GM18508 (cell line): ENCODE results near the gene SUPT16H.

Experiments used
- ATAC-seq: cut with Tn5 transposase; IDR thresholded peaks from one replicate; pipeline ENCODE4 v1.9.1; 2021; ENCODE audit warnings: moderate number of reproducible peaks; ENCODE audit not compliant: insufficient read depth, unreplicated experiment

Gene SUPT16H

DNA sequence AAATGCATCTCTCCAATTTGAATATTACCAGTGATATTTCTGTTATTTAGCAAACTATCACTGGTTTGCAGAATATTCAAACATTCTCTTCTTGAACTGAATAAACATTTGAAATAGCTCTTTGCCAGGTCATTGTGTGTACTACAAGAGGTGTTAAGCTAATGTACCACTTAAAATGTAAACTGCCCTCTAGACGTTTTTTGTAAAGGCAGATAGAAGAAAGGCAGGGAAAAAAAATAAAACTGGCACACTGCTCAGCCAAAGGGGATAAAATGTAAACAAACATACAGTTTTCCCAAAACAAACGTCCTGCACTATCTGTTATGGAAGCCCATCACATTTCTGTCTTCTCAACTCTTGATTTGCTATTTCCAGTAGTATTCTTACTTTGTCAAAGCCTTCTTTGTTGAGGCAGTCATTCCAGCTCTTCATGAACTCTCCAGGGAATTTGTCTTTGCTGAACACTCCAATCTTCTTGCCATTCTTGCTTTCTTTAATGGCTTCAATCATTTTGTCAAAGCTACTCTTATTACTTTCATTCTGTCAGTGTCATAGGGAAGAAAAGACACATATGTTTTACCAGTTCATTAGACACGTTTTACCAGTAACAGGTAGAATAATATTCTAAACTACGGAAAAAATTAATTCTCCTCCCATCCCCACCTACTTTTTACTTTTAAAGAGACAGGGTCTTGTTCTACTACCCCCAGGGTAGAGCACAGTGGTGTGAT is 13.7 kb downstream of the SUPT16H start:
- ATAC-seq = no peak

- no peak for ATAC-seq
Measured at GRCh38 chr14:21367582-21368144, 16.2 kb downstream of the SUPT16H start.

- ATAC-seq = no peak
Measured at GRCh38 chr14:21356511-21356910, 27.3 kb downstream of the SUPT16H start.

DNA sequence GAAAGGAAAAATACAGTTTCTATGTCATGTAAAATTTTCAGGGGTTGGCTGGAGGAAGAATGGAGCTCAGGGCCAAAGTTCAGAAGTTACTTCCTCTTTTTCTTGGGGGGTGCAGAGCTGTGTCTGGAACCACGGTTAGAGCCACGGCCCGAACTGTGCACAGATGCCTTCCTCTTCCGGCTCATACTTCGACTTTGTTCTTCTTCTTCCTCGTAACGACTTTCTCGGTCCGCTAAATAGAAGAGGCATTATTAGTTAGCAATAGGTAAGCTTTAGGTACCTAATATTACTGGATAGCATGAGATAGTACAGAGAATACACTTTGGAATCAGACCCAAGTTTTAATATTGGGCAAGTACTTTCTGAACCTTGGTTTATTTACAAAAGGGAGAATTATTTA is 31.2 kb downstream of the SUPT16H start:
- ATAC-seq = no peak

GRCh38 chr14:21350539-21350938 is 33.3 kb downstream of the SUPT16H start:
- no peak for ATAC-seq

DNA sequence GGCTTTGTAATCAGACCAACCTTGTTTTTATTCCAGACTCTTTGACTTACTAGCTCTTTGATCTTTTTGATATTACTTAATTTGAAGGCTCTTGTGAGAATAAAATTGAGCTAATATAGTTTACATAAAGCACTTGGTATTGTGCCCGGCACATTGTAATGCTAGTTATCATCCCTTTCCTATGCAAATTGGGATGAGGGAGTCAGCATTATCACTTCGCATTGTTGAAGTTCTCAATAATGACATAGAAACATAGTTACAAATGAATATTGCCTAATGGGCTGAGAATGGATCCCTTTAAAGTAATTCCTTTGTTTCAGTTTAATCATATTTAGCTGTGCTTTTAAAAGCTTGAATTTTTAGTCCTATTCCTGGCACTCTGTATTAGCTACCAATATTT is 36.6 kb downstream of the SUPT16H start:
- no peak for ATAC-seq

DNA sequence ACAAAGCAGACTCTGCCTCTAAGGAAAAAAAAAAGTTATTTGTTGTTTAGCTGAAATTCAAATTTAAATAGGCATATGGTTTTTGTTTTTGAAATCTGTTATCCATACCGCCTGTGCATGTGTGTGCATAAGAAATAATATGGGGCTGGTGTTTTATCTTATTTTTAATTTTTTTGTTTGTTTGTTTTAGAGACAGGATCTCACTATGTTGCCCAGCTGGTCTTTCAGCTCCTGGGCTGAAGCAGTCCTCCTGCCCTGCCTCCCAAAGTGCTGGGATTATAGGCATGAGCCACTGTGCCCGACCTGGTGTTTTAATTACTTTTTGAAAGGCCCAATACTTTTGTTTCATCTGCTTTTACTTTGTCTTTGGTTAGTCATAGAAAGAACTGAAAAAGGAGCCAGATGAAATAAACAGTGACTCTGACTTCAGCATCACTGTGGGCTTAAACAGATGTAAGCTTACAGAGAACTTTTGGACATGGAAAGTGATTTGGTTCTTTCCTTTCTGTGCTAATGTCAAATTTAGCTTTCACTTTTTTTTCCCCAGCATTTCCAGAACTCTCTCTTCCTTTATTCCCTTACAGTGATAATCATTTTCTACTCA is 37.2 kb downstream of the SUPT16H start:
- no peak for ATAC-seq

DNA sequence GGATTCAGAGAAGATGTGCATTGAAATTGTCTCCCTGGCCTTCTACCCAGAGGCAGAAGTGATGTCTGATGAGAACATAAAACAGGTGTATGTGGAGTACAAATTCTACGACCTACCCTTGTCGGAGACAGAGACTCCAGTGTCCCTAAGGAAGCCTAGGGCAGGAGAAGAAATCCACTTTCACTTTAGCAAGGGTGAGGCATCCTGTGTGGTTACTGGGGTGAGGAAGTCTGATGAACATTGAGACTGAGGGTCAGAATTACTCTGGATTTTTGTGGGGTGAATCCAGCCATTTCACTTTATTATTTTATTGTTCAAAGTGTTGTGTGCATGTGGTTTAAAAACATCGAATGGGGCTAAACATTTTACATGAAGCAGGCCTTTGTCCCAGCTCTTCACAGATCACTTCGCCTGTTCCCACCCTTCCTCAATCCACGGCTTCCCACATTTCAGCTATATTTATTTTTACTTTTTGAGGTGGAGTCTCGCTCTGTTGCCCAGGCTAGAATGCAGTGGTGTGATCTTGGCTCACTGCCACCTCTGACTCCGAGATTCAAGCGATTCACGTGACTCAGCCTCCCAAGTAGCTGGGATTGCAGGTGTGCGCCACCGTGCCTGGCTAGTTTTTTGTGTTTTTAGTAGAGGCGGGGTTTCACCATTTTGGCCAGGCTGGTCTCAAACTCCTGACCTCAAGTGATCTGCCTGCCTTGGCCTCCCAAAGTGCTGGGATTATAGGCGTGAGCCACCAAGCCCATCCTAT is 40.6 kb downstream of the SUPT16H start:
- ATAC-seq = no peak

GRCh38 chr14:21334202-21334906 is 49.5 kb downstream of the SUPT16H start:
- ATAC-seq = no peak

GRCh38 chr14:21332950-21333349 is 50.9 kb downstream of the SUPT16H start:
- ATAC-seq = no peak

DNA sequence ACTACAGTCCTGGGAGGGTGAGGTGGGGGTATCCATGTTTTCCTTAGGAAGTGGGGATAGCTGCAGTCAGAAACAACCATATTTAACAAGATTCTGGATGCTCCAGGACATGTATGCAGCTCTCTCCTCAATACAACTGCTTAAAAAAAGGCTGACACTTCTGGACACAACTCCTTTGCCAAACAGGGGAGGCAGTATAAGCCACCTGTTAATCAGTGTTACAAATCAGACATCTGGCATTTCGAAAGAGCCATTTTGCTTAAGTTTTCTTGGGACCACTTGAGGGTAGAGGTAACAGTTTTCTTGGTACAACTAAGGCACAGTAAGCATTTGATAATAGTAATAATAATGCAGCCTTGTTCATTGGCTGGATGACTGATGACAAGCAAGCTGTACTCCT is 56.8 kb downstream of the SUPT16H start:
- ATAC-seq = no peak

- no peak for ATAC-seq
Measured at GRCh38 chr14:21322716-21323115, 61.1 kb downstream of the SUPT16H start.

DNA sequence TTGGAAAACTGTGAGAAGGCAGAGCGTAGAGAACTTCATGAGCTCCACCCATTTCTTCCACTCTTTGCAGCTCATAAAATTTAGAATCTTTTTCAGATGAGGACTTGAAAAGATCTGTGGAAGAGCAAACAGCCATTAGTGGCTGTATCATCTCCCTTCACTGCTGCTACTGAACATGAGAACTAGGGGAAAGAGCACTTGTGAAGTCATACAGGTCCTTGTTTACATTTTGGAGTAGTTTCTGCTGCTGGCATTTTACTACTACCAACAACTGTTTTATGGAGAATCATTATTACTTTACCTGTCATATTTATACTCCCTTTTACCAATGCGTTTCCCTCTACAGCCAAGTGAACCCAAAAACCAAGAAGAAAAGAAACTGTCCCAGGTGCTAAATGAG is 62.9 kb downstream of the SUPT16H start:
- no peak for ATAC-seq

DNA sequence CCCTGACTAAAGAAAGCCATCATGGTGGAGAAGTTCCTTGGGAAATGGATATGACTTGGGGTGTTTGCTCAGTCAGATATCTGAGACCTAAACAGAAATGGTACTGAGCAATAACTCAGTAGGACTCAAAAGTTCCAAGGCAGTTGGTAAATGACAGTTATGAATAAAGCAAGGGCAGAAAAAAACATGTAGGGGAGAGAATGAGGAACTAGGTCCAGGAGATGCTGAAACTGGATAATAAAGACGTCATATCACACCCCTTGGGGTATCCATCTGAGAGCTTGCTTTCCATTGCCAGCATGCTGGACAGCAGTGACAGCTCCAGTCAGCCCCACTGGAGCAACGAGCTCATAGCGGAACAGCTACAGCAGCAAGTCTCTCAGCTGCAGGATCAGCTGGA is 66.4 kb downstream of the SUPT16H start:
- ATAC-seq = no peak

DNA sequence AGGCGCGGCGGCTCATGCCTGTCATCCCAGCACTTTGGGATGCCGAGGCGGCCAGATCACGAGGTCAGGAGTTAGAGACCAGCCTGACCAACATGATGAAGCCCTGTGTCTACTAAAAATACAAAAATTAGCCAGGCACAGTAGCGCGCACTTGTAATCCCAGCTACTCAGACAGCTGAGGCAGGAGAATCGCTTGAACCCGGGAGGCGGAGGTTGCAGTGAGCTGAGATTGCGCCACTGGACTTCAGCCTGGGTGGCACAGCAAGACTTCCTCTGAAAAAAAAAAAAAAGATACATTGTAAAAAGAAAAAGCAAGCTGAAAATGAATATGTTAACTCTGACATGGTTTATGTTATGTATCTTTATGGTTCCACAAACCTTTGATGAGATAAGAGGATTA is 70.3 kb downstream of the SUPT16H start:
- no peak for ATAC-seq

DNA sequence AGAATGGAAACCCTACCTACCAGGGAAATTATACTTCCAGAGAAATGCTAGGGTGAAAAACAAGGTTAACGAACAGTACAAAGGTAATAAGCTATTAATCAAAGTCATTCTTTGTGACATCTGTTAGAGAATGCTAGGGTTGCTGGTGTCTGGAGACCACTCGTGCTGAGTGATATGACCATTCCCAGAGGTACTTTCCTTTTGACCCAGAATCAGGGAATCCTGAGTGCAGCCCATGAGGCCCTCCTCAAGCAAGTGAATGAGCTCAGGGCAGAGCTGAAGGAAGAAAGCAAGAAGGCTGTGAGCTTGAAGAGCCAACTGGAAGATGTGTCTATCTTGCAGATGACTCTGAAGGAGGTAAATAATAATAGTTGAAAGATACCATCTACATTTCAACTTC is 72.2 kb downstream of the SUPT16H start:
- no peak for ATAC-seq

DNA sequence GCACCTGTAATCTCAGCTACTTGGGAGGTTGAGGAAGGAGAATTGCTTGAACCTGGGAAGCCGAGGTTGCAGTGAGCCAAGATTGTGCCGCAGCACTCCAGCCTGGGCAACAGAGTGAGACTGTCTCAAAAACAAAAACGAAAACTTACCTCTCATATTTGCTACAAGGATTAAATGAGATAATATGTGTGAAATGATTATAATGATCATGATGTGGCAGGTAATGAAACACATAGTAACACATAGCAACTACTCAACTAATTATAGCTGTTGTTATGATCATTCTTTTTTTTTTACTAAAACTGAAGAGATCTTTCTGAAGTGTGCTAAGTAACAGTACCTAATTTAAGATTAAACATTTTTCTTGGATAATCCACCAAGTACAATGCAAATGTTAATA is 73.9 kb downstream of the SUPT16H start:
- no peak for ATAC-seq

DNA sequence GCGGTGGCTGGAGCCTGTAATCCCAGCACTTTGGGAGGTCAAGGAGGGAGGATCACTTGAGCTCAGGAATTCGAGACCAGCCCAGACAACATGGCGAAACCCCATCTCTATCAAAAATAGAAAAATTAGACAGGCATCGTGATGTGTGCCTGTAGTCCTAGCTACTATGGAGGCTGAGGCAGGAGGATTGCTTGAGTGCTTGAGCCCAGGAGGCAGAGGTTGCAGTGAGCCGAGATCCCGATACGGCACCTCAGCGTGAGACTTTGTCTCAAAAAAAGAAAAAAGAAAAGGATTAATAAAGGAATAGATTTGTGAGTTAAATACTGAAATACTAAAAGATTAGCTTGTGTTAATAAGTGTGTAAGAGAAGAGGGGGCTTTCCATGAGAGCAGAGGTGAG is 74.6 kb downstream of the SUPT16H start:
- no peak for ATAC-seq

GRCh38 chr14:21308479-21309237 is 75.2 kb downstream of the SUPT16H start:
- ATAC-seq = peak; percentile 80

- peak; percentile 9 for ATAC-seq
Measured at GRCh38 chr14:21308132-21308478, 75.7 kb downstream of the SUPT16H start.
